HepG2 (cell line): ENCODE results near the gene GEMIN2. TPM values are rescaled to one million over a fixed set of nuclear protein-coding genes. Genes with fewer than 3 reads are reported as not detected.
"Not testable (repeated sequence)": the region's sequence is repeated elsewhere in the genome, so short reads cannot be mapped to it uniquely, and the experiment has no call there.

Experiments used
- ATAC-seq: fragments of 200-7000 bp; cut with Tn5 transposase; 3 replicates; pipeline ENCODE4 v1.9.1; 2020; ENCODE audit warnings: mild to moderate bottlenecking, moderate library complexity
- BruUV-seq: library from RNA; stranded (reverse); fragments of 400-500 nt; replicated peaks from 2 replicates; lab custom pipeline; 2021; lab: Mats Ljungman, UMichigan
- CTCF ChIA-PET: fragments of 300-600 bp; formaldehyde crosslinking; extraction: SDS; loops from one replicate; lab custom pipeline; 2021; ENCODE audit warnings: low total read pairs, inconsistent platforms, low intra/inter-chr PET ratio; lab: Yijun Ruan, JAX
- POLR2A ChIA-PET: fragments of 350-600 bp; sonication (Branson Sonifier 250); formaldehyde crosslinking; loops from one replicate; lab custom pipeline; 2020; ENCODE audit warnings: antibody characterized with exemption, inconsistent platforms; lab: Yijun Ruan, JAX
- DNase-seq: peaks from one replicate; pipeline ENCODE4 v3.0.0-alpha.2; 2015; ENCODE audit warnings: low spot score
- FAIRE-seq: peaks from 3 replicates; lab custom pipeline; 2011; peaks lifted over from hg19 to GRCh38; lab: Jason Lieb, UNC
- H2AFZ ChIP-seq: one replicate; pipeline ENCODE4 v1.6.1; 2011; ENCODE audit warnings: low read length, inconsistent platforms
- H3K27ac ChIP-seq: fragments of 300-600 bp; 3 replicates; pipeline ENCODE4 v1.8.0; 2011; ENCODE audit warnings: mixed run types, mild to moderate bottlenecking, mixed read lengths, low read length, inconsistent platforms; ENCODE audit not compliant: insufficient read depth; ENCODE audit errors: extremely low read length
- H3K27me3 ChIP-seq, 2 experiments: fragments of 200-600 bp in 1 of 2; 2 replicates in 1 of 2; 3 replicates in 1 of 2; pipeline versions ENCODE4 v1.6.0 to v1.8.0; 2011; ENCODE audit warnings: low read length in 2 of 2, mild to moderate bottlenecking in 2 of 2, moderate library complexity in 2 of 2, inconsistent platforms in 1 of 2; ENCODE audit not compliant: insufficient read depth in 2 of 2, control insufficient read depth in 1 of 2
- H3K36me3 ChIP-seq, 2 experiments: fragments of 200-600 bp in 1 of 2; replicated peaks in 1 of 2; 2 replicates in 1 of 2; 3 replicates in 1 of 2; pipeline versions ENCODE4 v1.5.1 to v1.8.0; 2011; ENCODE audit warnings: low read length in 2 of 2, inconsistent platforms in 1 of 2; ENCODE audit not compliant: insufficient read depth in 2 of 2, control insufficient read depth in 1 of 2
- H3K4me1 ChIP-seq: 2 replicates; pipeline ENCODE4 v1.5.1; 2012; ENCODE audit warnings: low read length, inconsistent platforms; ENCODE audit not compliant: insufficient read depth
- H3K4me2 ChIP-seq: 2 replicates; pipeline ENCODE4 v1.6.0; 2011; ENCODE audit warnings: low read depth, low read length, inconsistent platforms
- H3K4me3 ChIP-seq, 3 experiments: fragments of 200-600 bp in 1 of 3; sonication (generic), shearing (Covaris generic) in 1 of 3; replicated peaks in 1 of 3; 2 replicates each; pipeline ENCODE4 v1.5.1; 2011 to 2016; ENCODE audit warnings: low read length in 3 of 3, inconsistent platforms in 2 of 3, low read depth in 2 of 3, mild to moderate bottlenecking in 2 of 3, control low read depth in 1 of 3, mixed read lengths in 1 of 3; ENCODE audit not compliant: insufficient read depth in 1 of 3
- H3K79me2 ChIP-seq: one replicate; pipeline ENCODE4 v1.6.1; 2011; ENCODE audit warnings: low read length, inconsistent platforms; ENCODE audit not compliant: insufficient read depth
- H3K9ac ChIP-seq: 2 replicates; pipeline ENCODE4 v1.6.0; 2011; ENCODE audit warnings: mild to moderate bottlenecking, low read depth, low read length, inconsistent platforms; ENCODE audit not compliant: insufficient read depth
- H3K9me3 ChIP-seq: 2 replicates; pipeline ENCODE4 v1.5.1; 2012; ENCODE audit warnings: mild to moderate bottlenecking, low read length
- H4K20me1 ChIP-seq: 2 replicates; pipeline ENCODE4 v1.6.0; 2011; ENCODE audit warnings: inconsistent platforms, mild to moderate bottlenecking, low read length, moderate library complexity; ENCODE audit not compliant: insufficient read depth
- AHR ChIP-seq: IDR thresholded peaks from 2 replicates; pipeline ENCODE4 v1.6.1; 2018; ENCODE audit warnings: missing genetic modification reagents, missing compliant biosample characterization
- ARID2 ChIP-seq: sonication (generic); formaldehyde crosslinking; IDR thresholded peaks from 2 replicates; pipeline ENCODE4 v1.8.1; 2022; ENCODE audit warnings: mild to moderate bottlenecking, missing genetic modification reagents, borderline replicate concordance
- GFI1 ChIP-seq: sonication (generic); formaldehyde crosslinking; IDR thresholded peaks from 2 replicates; pipeline ENCODE4 v1.5.0; 2020; ENCODE audit warnings: missing genetic modification reagents, mild to moderate bottlenecking, borderline replicate concordance
- HNRNPH1 ChIP-seq: fragments of 200-400 bp; formaldehyde crosslinking; optimal IDR thresholded peaks from 2 replicates; pipeline ENCODE3; 2017; ENCODE audit warnings: mild to moderate bottlenecking, low read depth, low read length
- KMT2B ChIP-seq: IDR thresholded peaks from 2 replicates; pipeline ENCODE4 v1.6.1; 2016; ENCODE audit warnings: missing genetic modification reagents, missing compliant biosample characterization
- NAIF1 ChIP-seq: sonication (generic); formaldehyde crosslinking; IDR thresholded peaks from 2 replicates; pipeline ENCODE4 v1.5.0; 2020; ENCODE audit warnings: mild to moderate bottlenecking, missing genetic modification reagents, borderline replicate concordance
- POLR2A ChIP-seq, 2 experiments: IDR thresholded peaks; 2 replicates each; pipeline ENCODE4 v1.6.1; 2011; ENCODE audit warnings: low read depth in 2 of 2, low read length in 2 of 2, mild to moderate bottlenecking in 1 of 2, moderate library complexity in 1 of 2; ENCODE audit not compliant: insufficient read depth in 1 of 2
- SIX4 ChIP-seq: sonication (generic); formaldehyde crosslinking; IDR thresholded peaks from 2 replicates; pipeline ENCODE4 v1.4.0; 2020; ENCODE audit warnings: missing genetic modification reagents
- ZMAT3 ChIP-seq: sonication (generic); formaldehyde crosslinking; conservative IDR thresholded peaks from 2 replicates; pipeline ENCODE4 v1.7.0; 2021; ENCODE audit warnings: missing genetic modification reagents
- ZNF121 ChIP-seq: sonication (generic); formaldehyde crosslinking; IDR thresholded peaks from 2 replicates; pipeline ENCODE4 v1.5.0; 2020; ENCODE audit warnings: mild to moderate bottlenecking, missing genetic modification reagents
- ZNF281 ChIP-seq: sonication (generic); formaldehyde crosslinking; IDR thresholded peaks from 2 replicates; pipeline ENCODE4 v1.4.0; 2020; ENCODE audit warnings: missing genetic modification reagents, borderline replicate concordance
- ZNF3 ChIP-seq: IDR thresholded peaks from 2 replicates; pipeline ENCODE4 v1.7.0; 2017; ENCODE audit warnings: inconsistent platforms
- ZNF354B ChIP-seq: sonication (generic); formaldehyde crosslinking; IDR thresholded peaks from 2 replicates; pipeline ENCODE4 v1.8.0; 2022; ENCODE audit warnings: mild to moderate bottlenecking, missing genetic modification reagents
- ZNF496 ChIP-seq: sonication (generic); formaldehyde crosslinking; IDR thresholded peaks from 2 replicates; pipeline ENCODE4 v1.8.1; 2023; ENCODE audit warnings: mild to moderate bottlenecking, moderate library complexity, missing genetic modification reagents; ENCODE audit not compliant: insufficient replicate concordance
- ZNF7 ChIP-seq: IDR thresholded peaks from 2 replicates; pipeline ENCODE4 v1.6.1; 2016; ENCODE audit warnings: missing biosample characterization, missing genetic modification reagents
- WGBS: methylation state at CpG from one replicate; pipeline ENCODE4 v1.1.6; 2017; ENCODE audit warnings: low lambda C conversion rate; 5-methylcytosine and 5-hydroxymethylcytosine counted together
- in situ Hi-C: cut with HindIII; loops from 2 replicates; pipeline ENCODE4 v1.10.0; 2017; ENCODE audit warnings: low pct_unique_long_range_greater_than_20kb; ENCODE audit not compliant: extremely low pct_ligation_motif_present
- intact Hi-C: fragments of 100-400 bp; cut with micrococcal nuclease; formaldehyde crosslinking; loops from one replicate; pipeline ENCODE4 v1.10.0; 2022; ENCODE audit not compliant: unreplicated experiment
- polyA plus RNA-seq, 8 experiments: library from polyadenylated mRNA; depleted of rRNA in 3 of 8; stranded (reverse) in 7 of 8; unstranded in 1 of 8; fragments of >200 nt; fragmentation: Illumina TruSeq in 4 of 8; extraction: Trizol in 4 of 8; gene quantifications; 2 replicates each; pipeline versions ENCODE4 v1.2.1 to v1.2.3, GENCODE V29; 2011 to 2016; ENCODE audit warnings: low read depth in 4 of 8, missing spikeins in 1 of 8, mixed read lengths in 1 of 8; ENCODE audit not compliant: insufficient read depth in 1 of 8
- total RNA-seq, 5 experiments: library from RNA; depleted of rRNA; stranded (reverse); fragments of >200 nt; fragmentation: Illumina TruSeq; extraction: Trizol; gene quantifications; 2 replicates each; pipeline ENCODE4 v1.2.3, GENCODE V29; 2016; ENCODE audit warnings: low read depth in 1 of 5

GEMIN2 gene
- total and polyA plus RNA-seq, 2 of the 13 experiments (the other 11 are each of a cell fraction or from before 2014, with no cell fraction given), result 54.8 to 110 TPM

- H3K4me1 ChIP-seq, result peaks cover 39% of the 10 kb centered on the region
- H3K36me3 ChIP-seq, result peaks cover 31 to 57% of the 10 kb centered on the region in 2 experiments
Measured at GRCh38 chr14:39183685-39184003, 69.5 kb downstream of the GEMIN2 start.

GRCh38 chr14:39184628-39185255 lies 70.6 kb downstream of the GEMIN2 start:
- ATAC-seq, result peak; percentile 1
- Histone ChIP-seq H3K79me2 (peaks cover 3% of the 10 kb centered on the region), H3K36me3 (peaks cover 25 to 46% of the 10 kb centered on the region in 2 experiments), H3K4me2 (no peak overlapping the region), H3K4me1 (peaks cover 31% of the 10 kb centered on the region), H3K27ac (no peak overlapping the region), H3K9me3 (no peaks in the 10 kb centered on the region), H3K9ac (no peak overlapping the region), H2AFZ (no peak overlapping the region), H4K20me1 (no peaks in the 10 kb centered on the region; the same call in none of the 2 replicates), H3K4me3 (no peak overlapping the region), H3K27me3 (no peaks in the 10 kb centered on the region)
- ChIA-PET POLR2A (interaction anchor here (0.7 to 9.0 kb wide), 9 partner anchors 10 to 247 kb away, joined by 3 to 99 read pairs (median 10); partner anchors contain the start of genes FBXO33, PNN, SEC23A and TRAPPC6B), CTCF (no interaction called here)
- intact Hi-C loops (no loop called here), in situ Hi-C loops (no loop called here)
- no TSS peak for BruUV-seq
- WGBS, result 96% methylated on average over 4 of the region's 4 CpGs
- FAIRE-seq, result no peak
- DNase-seq, result no peak
- no peak for TF ChIP-seq ZNF281 (CRISPR knock-in tag)
- 0 out of 2 replicates have a peak, but pooled peaks have one; percentile 30 for TF ChIP-seq AHR
- TF ChIP-seq NAIF1, result no peak
- no peak for TF ChIP-seq GFI1 (CRISPR knock-in tag)
- TF ChIP-seq SIX4 (CRISPR knock-in tag), result no peak
- TF ChIP-seq ZNF3 (CRISPR knock-in tag), result no peak
- no peak for TF ChIP-seq ZNF7 (CRISPR knock-in tag)
- no peak for TF ChIP-seq HNRNPH1
- no peak for TF ChIP-seq ZMAT3 (CRISPR knock-in tag)
- no peak for TF ChIP-seq ZNF496
- 0 out of 2 replicates have a peak, but pooled peaks have one; percentile 26 for TF ChIP-seq KMT2B (CRISPR knock-in tag)

More at GRCh38 chr14:39183685-39184003, 69.5 kb downstream of the GEMIN2 start:
- DNase-seq, intact Hi-C loops, H3K79me2 ChIP-seq, FAIRE-seq, H3K4me3 ChIP-seq, H3K27ac ChIP-seq, H4K20me1 ChIP-seq, CTCF ChIA-PET, H3K27me3 ChIP-seq, ATAC-seq, H3K9me3 ChIP-seq, H2AFZ ChIP-seq, in situ Hi-C loops, BruUV-seq, H3K9ac ChIP-seq, H3K4me2 ChIP-seq: not testable (repeated sequence)
- TF ChIP-seq ZNF121 (peak; percentile 91), ZNF354B (0 out of 2 replicates have a peak, but pooled peaks have one; percentile 39), ARID2 (peak; percentile 80; the same call in 1 of the 2 replicates), POLR2A (IDR thresholded peaks at IDR 0.05; ENCODE audit: insufficient read depth in 1 of 2, low read depth in 2 of 2, low read length in 2 of 2) (peak in 1 of 2 experiments; percentile 67; a peak in 2 of 4 replicates)
- WGBS, result 98% methylated on average over 5 of the region's 5 CpGs
- POLR2A ChIA-PET, result interaction anchor here (1.0 to 9.0 kb wide), 5 partner anchors 8 to 83 kb away, joined by 3 to 99 read pairs (median 6); partner anchors contain the start of genes PNN and TRAPPC6B
